Measurements from ENCODE around the gene CPZ.

CPZ gene

DNA sequence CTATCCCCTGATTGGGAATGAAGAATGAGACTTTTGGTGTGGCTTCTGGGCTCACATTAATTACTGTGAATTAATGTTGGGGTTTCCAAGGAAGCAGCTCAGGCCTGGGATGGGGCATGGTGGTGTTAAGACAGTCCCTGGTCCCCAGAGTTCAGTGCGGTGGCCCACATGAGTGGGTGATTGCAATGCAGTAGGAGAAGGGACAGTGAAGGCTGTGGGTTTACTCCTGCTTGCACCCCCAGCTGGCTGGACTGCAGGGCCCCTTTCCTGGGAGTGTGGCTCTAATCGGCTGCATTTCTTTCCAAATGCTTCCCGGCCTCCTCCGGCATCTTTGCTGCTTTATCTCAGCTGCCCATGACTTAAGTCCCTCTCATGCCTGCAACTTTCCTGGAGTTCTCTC, 40.5 kb upstream of the CPZ start:
- TF ChIP-seq, protein P1, sequence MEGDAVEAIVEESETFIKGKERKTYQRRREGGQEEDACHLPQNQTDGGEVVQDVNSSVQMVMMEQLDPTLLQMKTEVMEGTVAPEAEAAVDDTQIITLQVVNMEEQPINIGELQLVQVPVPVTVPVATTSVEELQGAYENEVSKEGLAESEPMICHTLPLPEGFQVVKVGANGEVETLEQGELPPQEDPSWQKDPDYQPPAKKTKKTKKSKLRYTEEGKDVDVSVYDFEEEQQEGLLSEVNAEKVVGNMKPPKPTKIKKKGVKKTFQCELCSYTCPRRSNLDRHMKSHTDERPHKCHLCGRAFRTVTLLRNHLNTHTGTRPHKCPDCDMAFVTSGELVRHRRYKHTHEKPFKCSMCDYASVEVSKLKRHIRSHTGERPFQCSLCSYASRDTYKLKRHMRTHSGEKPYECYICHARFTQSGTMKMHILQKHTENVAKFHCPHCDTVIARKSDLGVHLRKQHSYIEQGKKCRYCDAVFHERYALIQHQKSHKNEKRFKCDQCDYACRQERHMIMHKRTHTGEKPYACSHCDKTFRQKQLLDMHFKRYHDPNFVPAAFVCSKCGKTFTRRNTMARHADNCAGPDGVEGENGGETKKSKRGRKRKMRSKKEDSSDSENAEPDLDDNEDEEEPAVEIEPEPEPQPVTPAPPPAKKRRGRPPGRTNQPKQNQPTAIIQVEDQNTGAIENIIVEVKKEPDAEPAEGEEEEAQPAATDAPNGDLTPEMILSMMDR (IDR thresholded peaks at IDR 0.05; ENCODE audit: low read length): no peak
- TF ChIP-seq EZH2phosphoT487 (IDR thresholded peaks at IDR 0.05; ENCODE audit: low read length) (no peak), EZH2 (optimal IDR thresholded peaks at IDR 0.05; ENCODE audit: low read depth, low read length) (no peak)
- H3K27ac ChIP-seq (ENCODE audit: low read length): no peak overlapping the region
- no peaks in the 10 kb centered on the region for H4K20me1 ChIP-seq (ENCODE audit: insufficient read depth, low read length)
- no peaks in the 10 kb centered on the region for H3K9me3 ChIP-seq (replicated peaks; ENCODE audit: insufficient read depth, low read length)
- no peak overlapping the region for H2AFZ ChIP-seq (ENCODE audit: low read length)
- H3K9ac ChIP-seq (ENCODE audit: low read length): no peak overlapping the region
- H3K9me2 ChIP-seq (replicated peaks; ENCODE audit: insufficient read depth, low read length): no peaks in the 10 kb centered on the region
- peaks cover 47% of the 10 kb centered on the region for H3K27me3 ChIP-seq (replicated peaks; ENCODE audit: insufficient read depth, low read length)
- H3K4me1 ChIP-seq (ENCODE audit: low read length): 0 out of 2 replicates have a peak, but pooled peaks cover 3% of the 10 kb centered on the region
- no peak overlapping the region for H3K4me3 ChIP-seq (ENCODE audit: low read length)
- no peaks in the 10 kb centered on the region for H3F3A ChIP-seq (ENCODE audit: insufficient read depth, low read length)
- no peaks in the 10 kb centered on the region for H3K36me3 ChIP-seq (replicated peaks; ENCODE audit: insufficient read depth, low read length)
- DNase-seq: no peak
- H3K79me2 ChIP-seq (ENCODE audit: low read length): no peaks in the 10 kb centered on the region
- H3K4me2 ChIP-seq (ENCODE audit: low read depth, low read length): no peak overlapping the region

DNA sequence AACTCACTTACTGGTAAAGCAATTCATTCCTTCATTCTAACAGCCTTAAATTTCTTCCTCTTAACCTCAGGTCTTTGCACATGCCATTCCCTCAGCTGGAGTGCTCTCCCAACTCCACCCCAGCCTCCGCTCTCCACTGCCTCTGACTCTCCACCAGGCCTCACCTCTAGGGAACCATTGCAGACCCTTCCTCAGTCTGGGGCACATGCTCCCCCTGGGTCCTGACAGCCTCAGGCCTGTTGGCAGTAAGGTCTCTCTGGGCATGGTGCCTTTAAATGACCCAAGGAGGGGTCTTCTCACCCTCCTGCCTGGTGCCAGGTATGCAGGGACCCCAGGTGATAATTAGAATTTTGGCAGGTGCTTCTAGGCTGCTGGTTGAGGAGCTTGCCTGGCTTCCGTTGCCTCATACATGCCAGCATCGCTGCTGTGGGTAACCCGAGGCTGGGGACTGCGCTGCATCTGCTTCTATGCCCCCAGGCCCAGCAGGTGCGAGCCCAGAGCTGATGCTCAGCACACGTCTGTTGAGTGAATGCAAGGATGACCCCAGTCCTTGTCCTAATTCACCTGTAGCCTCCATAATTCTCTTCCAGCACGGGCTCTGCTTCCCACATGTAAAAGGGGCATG, 39.9 kb upstream of the CPZ start:
- Histone ChIP-seq H3K36me3 (replicated peaks; ENCODE audit: insufficient read depth, low read length) (no peaks in the 10 kb centered on the region), H3F3A (ENCODE audit: insufficient read depth, low read length) (no peaks in the 10 kb centered on the region), H3K9me3 (replicated peaks; ENCODE audit: insufficient read depth, low read length) (no peaks in the 10 kb centered on the region), H2AFZ (ENCODE audit: low read length) (no peak overlapping the region), H3K4me3 (ENCODE audit: low read length) (no peak overlapping the region), H4K20me1 (ENCODE audit: insufficient read depth, low read length) (no peaks in the 10 kb centered on the region), H3K4me1 (ENCODE audit: low read length) (0 out of 2 replicates have a peak, but pooled peaks cover 3% of the 10 kb centered on the region), H3K9ac (ENCODE audit: low read length) (no peak overlapping the region), H3K79me2 (ENCODE audit: low read length) (no peaks in the 10 kb centered on the region), H3K27me3 (replicated peaks; ENCODE audit: insufficient read depth, low read length) (peaks cover 43% of the 10 kb centered on the region), H3K4me2 (ENCODE audit: low read depth, low read length) (no peak overlapping the region), H3K27ac (ENCODE audit: low read length) (no peak overlapping the region), H3K9me2 (replicated peaks; ENCODE audit: insufficient read depth, low read length) (no peaks in the 10 kb centered on the region)
- no peak for TF ChIP-seq EZH2 (optimal IDR thresholded peaks at IDR 0.05; ENCODE audit: low read depth, low read length)
- no peak for TF ChIP-seq EZH2phosphoT487 (IDR thresholded peaks at IDR 0.05; ENCODE audit: low read length)
- TF ChIP-seq, protein P1 (IDR thresholded peaks at IDR 0.05; ENCODE audit: low read length): no peak
- DNase-seq: no peak

DNA sequence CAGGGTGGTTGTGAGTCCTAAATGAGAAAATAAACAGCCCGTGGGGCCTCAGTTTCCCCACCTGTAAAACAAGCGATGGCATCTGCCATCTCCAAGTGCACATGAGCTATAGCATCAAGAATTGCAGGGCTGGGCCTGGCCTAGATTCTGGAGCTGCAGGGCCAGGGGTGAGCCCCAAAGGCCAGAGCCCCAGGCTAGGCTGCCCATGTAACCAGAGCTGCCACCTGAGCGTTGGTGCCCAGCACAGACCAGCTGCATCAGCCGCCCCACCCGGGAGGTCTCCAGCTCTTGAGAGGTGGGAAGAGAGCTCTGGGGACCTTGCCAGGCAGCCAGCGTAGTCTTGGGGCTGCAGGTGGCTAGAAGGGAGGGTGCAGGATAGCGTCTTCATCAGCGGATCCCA, 39.3 kb upstream of the CPZ start:
- no peak overlapping the region for H3K4me2 ChIP-seq (ENCODE audit: low read depth, low read length)
- H3K9me2 ChIP-seq (replicated peaks; ENCODE audit: insufficient read depth, low read length): no peaks in the 10 kb centered on the region
- no peaks in the 10 kb centered on the region for H4K20me1 ChIP-seq (ENCODE audit: insufficient read depth, low read length)
- H3K27me3 ChIP-seq (replicated peaks; ENCODE audit: insufficient read depth, low read length): peaks cover 38% of the 10 kb centered on the region
- H3F3A ChIP-seq (ENCODE audit: insufficient read depth, low read length): no peaks in the 10 kb centered on the region
- no peaks in the 10 kb centered on the region for H3K36me3 ChIP-seq (replicated peaks; ENCODE audit: insufficient read depth, low read length)
- H3K9me3 ChIP-seq (replicated peaks; ENCODE audit: insufficient read depth, low read length): no peaks in the 10 kb centered on the region
- DNase-seq: no peak
- no peak overlapping the region for H3K4me3 ChIP-seq (ENCODE audit: low read length)
- H3K4me1 ChIP-seq (ENCODE audit: low read length): 0 out of 2 replicates have a peak, but pooled peaks cover 3% of the 10 kb centered on the region
- TF ChIP-seq EZH2 (optimal IDR thresholded peaks at IDR 0.05; ENCODE audit: low read depth, low read length) (no peak), EZH2phosphoT487 (IDR thresholded peaks at IDR 0.05; ENCODE audit: low read length) (no peak)
- TF ChIP-seq, protein P1 (IDR thresholded peaks at IDR 0.05; ENCODE audit: low read length): no peak
- no peaks in the 10 kb centered on the region for H3K79me2 ChIP-seq (ENCODE audit: low read length)
- H3K9ac ChIP-seq (ENCODE audit: low read length): no peak overlapping the region
- no peak overlapping the region for H2AFZ ChIP-seq (ENCODE audit: low read length)
- H3K27ac ChIP-seq (ENCODE audit: low read length): no peak overlapping the region
